GM21423 (cell line): ENCODE measurements around the gene OPN4.
A peak's percentile ranks its signal among the peaks of the same experiment; 100 is the strongest.
"Not testable (repeated sequence)": the region's sequence is repeated elsewhere in the genome, so short reads cannot be mapped to it uniquely, and the experiment has no call there.

Experiments used
- ATAC-seq: cut with Tn5 transposase; IDR thresholded peaks from one replicate; pipeline ENCODE4 v1.9.1; 2021; ENCODE audit warnings: mild to moderate bottlenecking, moderate library complexity; ENCODE audit not compliant: unreplicated experiment

Gene OPN4

GRCh38 chr10:86654411-86655172, at the start of gene OPN4:
OPN4 (plus strand) TSS chr10:86654547; CDS start chr10:86654784, 237 bp downstream.
- no peak for ATAC-seq

- no peak for ATAC-seq
Observed at GRCh38 chr10:86607674-86608073, 46.7 kb upstream of the OPN4 start.

DNA sequence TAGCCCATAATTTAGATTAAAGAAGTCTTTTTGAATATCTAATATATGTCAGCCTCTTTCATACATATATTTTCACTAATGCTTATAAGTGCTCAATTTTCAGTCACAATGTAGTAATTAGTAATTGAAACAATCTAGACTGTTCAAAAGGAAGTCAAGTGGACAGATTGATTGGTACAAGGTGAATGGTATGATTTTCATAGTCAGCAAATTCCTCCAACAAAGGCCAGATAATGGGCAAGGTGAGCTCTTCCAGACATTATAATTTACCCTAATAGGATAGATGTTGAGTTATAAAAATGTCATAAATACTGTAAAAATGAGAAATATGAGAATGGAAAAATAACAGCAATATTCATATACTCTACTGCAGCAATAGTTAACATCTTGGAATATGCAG, 44.4 kb upstream of the OPN4 start:
- no peak for ATAC-seq

- ATAC-seq = no peak
Observed at GRCh38 chr10:86611386-86611785, 43.0 kb upstream of the OPN4 start.

- no peak for ATAC-seq
Observed at GRCh38 chr10:86613096-86613495, 41.3 kb upstream of the OPN4 start.

GRCh38 chr10:86613905-86614304, 40.4 kb upstream of the OPN4 start:
- ATAC-seq = no peak

GRCh38 chr10:86614853-86615252, 39.5 kb upstream of the OPN4 start:
- ATAC-seq = no peak

GRCh38 chr10:86617278-86617677, 37.1 kb upstream of the OPN4 start:
- ATAC-seq = not testable (repeated sequence)

DNA sequence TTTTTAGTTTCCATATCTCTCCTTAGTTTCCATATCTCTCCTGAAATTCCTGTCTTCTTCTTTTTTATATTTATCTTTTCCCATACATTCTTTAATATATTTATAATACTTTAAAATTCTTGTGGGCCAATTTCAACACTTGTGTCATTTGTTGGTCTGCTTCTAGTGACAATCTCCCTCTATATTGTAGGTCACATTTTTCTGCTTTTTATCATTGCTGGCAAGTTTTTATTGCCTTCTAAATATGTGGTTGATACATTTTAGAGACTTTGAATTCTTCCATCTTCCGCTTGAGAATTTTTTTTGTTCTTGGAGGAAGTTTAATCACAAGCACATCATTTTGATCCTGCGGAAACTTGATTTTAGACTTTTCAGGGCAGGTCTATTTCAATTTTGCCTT, 26.0 kb upstream of the OPN4 start:
- no peak for ATAC-seq

DNA sequence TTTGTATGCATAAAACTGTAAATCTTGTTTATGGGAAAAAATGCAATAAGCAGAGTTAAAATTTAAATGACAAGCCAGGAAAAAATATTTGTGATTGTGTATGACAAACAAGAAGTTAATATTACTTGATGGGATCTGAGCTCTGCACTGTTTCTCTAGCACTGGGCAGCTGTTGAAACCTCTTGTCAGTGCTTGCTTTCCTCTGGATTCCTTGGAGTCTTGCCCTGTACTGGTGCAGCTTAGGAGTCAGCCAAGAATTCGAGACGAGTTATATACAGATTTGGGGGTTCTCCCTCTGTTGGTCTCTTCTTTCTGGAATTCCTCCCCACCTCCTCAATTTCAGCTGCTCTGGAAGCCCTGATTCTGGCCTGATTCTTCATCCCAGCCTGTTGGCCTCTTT, 24.3 kb upstream of the OPN4 start:
- ATAC-seq = no peak

- ATAC-seq = no peak
Observed at GRCh38 chr10:86632009-86632800, 22.1 kb upstream of the OPN4 start.

DNA sequence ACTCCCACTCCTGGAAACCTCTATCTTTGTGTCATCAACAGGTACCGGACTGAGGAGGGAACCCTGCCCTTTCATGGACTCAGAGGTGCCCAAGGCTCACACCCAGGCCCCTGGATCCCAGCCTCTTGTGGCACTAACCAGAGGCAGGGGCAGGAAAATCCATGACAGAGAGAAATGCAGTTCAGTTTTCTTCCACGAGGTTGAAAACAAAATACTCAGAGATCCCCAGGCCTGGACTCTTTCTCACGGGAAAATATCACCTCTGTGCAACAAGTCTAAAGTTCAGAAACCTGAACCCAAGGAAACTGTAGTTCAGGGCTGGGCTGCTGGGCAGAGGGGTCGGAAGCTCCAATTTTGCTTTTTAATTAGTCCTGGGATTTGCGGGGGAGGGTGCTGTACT, 21.4 kb upstream of the OPN4 start:
- no peak for ATAC-seq

DNA sequence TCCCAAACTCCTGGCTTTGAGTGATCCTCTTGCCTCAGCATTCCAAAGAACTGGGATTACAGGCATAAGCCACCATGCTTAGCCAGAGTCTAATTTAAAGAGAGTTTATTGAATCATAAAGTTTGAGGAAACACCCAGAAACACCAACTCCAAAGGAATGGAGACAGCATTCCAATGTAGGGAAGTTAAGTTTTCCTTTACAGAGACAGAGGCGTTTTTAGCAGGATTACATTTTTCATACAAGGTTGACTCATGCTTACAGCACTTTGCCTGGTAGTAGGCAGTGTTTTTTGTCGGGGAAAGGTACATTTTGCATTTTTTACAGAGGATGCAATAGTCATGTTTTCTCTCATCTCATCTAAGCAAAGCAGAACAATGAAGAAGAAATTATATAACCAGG, 18.9 kb upstream of the OPN4 start:
- no peak for ATAC-seq

GRCh38 chr10:86636311-86636710, 18.0 kb upstream of the OPN4 start:
- no peak for ATAC-seq

GRCh38 chr10:86642021-86642420, 12.3 kb upstream of the OPN4 start:
- no peak for ATAC-seq

DNA sequence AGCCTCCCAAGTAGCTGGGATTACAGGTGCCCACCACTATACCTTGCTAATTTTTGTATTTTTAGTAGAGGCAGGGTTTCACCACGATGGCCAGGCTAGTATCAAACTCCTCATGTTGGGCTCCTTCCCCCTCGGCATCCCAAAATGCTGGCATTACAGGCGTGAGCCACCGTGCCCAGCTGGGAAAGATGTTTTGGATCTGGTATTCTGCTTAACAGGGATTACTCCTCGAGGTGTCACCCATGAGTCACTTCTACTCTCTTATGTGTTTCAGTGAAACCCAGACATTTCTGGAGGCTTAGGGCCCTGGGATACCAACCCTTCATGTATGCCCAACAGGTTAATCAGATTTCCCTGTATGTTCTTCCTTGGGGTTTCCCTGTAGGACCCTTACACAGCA, 11.8 kb upstream of the OPN4 start:
- ATAC-seq = peak; percentile 24

GRCh38 chr10:86644152-86644793, 10.1 kb upstream of the OPN4 start:
- no peak for ATAC-seq

DNA sequence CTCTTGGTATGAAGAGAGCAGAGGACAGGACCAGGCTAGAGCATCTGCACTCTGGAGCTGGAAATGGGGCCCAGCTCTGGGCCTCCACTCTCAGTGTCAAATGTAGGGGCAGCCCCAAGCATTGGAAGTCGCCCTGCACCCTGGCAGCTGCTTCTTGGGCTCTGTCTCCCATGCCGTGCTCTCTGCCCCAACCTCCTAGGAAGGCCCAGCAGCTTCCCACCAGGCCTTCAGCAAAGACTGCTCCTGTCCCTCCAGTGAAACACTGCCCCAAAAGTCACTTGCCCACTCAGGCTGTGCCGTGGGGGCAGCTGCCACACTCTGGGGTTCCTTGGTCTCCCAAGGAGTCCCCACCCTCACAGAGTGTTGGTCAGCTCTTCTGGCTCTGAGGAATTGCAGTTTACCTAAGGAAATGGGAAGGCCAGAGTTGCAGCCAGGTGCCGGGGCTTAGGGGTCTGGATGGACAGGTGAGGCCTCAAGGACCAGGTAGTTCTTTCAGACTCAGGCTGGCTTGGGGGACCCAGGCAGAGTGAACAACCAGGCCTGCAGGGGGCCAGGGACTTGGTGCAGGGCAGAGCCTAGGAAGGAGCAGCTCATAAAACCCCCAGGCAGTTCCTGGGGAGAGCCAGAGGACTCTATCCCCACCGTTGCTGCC, 9.4 kb upstream of the OPN4 start:
- ATAC-seq = no peak

GRCh38 chr10:86645621-86646165, 8.7 kb upstream of the OPN4 start:
- ATAC-seq = not testable (repeated sequence)

GRCh38 chr10:86646532-86646931, 7.8 kb upstream of the OPN4 start:
- ATAC-seq = no peak

DNA sequence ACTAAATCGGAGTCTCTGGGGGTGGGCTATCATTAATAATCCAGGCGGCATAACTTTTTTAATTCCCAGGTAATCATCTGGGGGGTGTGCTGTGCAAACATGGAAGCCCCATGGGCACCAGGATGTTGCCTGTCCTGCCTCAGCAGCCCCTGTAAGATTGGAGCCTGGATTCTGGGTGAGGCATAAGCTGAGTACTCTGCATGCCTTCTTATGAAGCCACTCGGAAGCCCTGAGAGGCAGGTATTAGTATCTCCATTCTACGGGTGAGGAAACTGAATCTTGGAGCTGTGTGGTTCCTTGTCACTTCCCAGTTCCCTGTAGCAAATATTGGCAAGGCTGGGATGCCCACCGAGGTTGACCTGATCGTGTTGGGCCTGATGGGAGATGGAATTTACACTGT, 7.4 kb upstream of the OPN4 start:
- ATAC-seq = no peak
